ENCODE results near the gene OLFM2. TPM values are rescaled to one million over a fixed set of nuclear protein-coding genes. Genes with fewer than 3 reads are reported as not detected.

OLFM2 gene
- total and polyA plus RNA-seq, 2 of the 4 experiments (the other 2 are of a cell fraction) = 2.7 to 5.1 TPM

DNA sequence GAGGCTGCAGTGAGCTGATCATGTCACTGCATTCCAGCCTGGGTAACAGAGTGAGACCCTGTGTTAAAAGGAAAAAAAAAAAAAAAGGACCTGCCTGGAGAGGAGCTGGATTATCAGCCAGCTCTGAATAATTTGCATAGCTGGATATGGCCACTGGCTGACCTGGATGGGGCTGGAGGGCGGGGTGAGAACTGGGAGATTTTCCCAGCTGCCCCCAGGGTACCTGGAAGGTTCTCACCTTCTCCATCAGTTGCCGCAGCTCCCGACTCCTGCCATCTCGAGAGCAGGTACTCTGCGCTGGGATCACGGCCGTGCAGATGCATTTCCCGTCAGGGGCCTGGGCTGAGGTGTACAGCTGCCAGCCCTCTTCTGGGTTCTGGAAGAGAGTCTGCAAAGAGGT lies 75.9 kb downstream of the OLFM2 start:
- TF ChIP-seq RCOR1 (IDR thresholded peaks at IDR 0.05; ENCODE audit: insufficient replicate concordance, low read length) (no peak), BHLHE40 (IDR thresholded peaks at IDR 0.05; ENCODE audit: low read depth, low read length) (no peak), RFX5 (IDR thresholded peaks at IDR 0.05; ENCODE audit: low read depth, low read length) (no peak), FOS (IDR thresholded peaks at IDR 0.05; ENCODE audit: low read depth, low read length) (no peak)
- H2BK20ac ChIP-seq (ENCODE audit: low read depth, low read length) = no peak overlapping the region

More for the DNA sequence above, 75.9 kb downstream of the OLFM2 start:
- 0 out of 2 replicates have a peak, but pooled peaks cover 3% of the 10 kb centered on the region for H3K9me1 ChIP-seq (ENCODE audit: insufficient read depth, low read length)
- H2BK15ac ChIP-seq (ENCODE audit: low read depth, low read length) = no peak overlapping the region
- H3K4me3 ChIP-seq (ENCODE audit: insufficient read depth, low read depth, low read length) = no peak overlapping the region
- no peak overlapping the region for H2AK5ac ChIP-seq (ENCODE audit: low read depth, low read length)
- no peak overlapping the region for H3K4me2 ChIP-seq (ENCODE audit: low read depth, low read length)
- H4K20me1 ChIP-seq (ENCODE audit: insufficient read depth, low read length) = no peaks in the 10 kb centered on the region
- POLR2A ChIA-PET (ENCODE audit: unreplicated experiment) = no interaction called here
- no peak overlapping the region for H3K18ac ChIP-seq (ENCODE audit: low read depth, low read length)
- no peak overlapping the region for H3K14ac ChIP-seq (replicated peaks; ENCODE audit: low read depth, low read length)
- CTCF ChIA-PET = no interaction called here
- no CpG with 5 or more reads among the region's 8 CpGs for WGBS, 2 experiments (ENCODE audit: extremely low coverage in 2 of 2, insufficient read length in 1 of 2)
- no TSS peak for BruUV-seq (replicated peaks)
- no peak overlapping the region for H4K5ac ChIP-seq (ENCODE audit: low read depth, low read length)
- H3K4me1 ChIP-seq (ENCODE audit: control insufficient read depth, insufficient read depth, low read length) = no peaks in the 10 kb centered on the region
- peaks cover 5% of the 10 kb centered on the region; the same call in 1 of the 2 replicates for H3K36me3 ChIP-seq (ENCODE audit: control insufficient read depth, insufficient read depth, low read length)
- dilution Hi-C loops (cut with HindIII; ENCODE audit: low sequenced_read_pairs, unreplicated experiment) (no loop called here), in situ Hi-C loops (cut with MboI; ENCODE audit: low sequenced_read_pairs) (no loop called here), intact Hi-C loops (cut with micrococcal nuclease) (no loop called here)
- no peak overlapping the region for H4K8ac ChIP-seq (ENCODE audit: low read depth in 2 of 2, low read length in 2 of 2)
- no peaks in the 10 kb centered on the region for H3K27me3 ChIP-seq (ENCODE audit: control insufficient read depth, insufficient read depth, low read length)
- no peaks in the 10 kb centered on the region for H3K9me3 ChIP-seq (ENCODE audit: control insufficient read depth, insufficient read depth, low read length)
- no peak overlapping the region for H2AK9ac ChIP-seq (replicated peaks; ENCODE audit: low read depth, low read length, poor library complexity)
- no peak overlapping the region for H4K91ac ChIP-seq (ENCODE audit: insufficient read depth, low read depth, low read length)
- DNase-seq = no peak
- no peak overlapping the region for H3K56ac ChIP-seq (ENCODE audit: extremely low read depth, insufficient read depth, low read length)
- no peak overlapping the region for H3K23ac ChIP-seq (ENCODE audit: low read depth, low read length)
- no peak for ATAC-seq (ENCODE audit: low read depth)
- H3K9ac ChIP-seq (ENCODE audit: low read depth, low read length) = no peak overlapping the region
- no peak overlapping the region for H3K27ac ChIP-seq (ENCODE audit: insufficient read depth, low read length)
- no peak overlapping the region for H3K4ac ChIP-seq (ENCODE audit: low read depth, low read length)
- no peak overlapping the region for H2BK120ac ChIP-seq (ENCODE audit: low read depth, low read length)
- H3K79me1 ChIP-seq (ENCODE audit: low read depth in 1 of 2, low read length in 2 of 2) = no peaks in the 10 kb centered on the region
- no peak overlapping the region for H2AFZ ChIP-seq (replicated peaks; ENCODE audit: low read length, poor library complexity)
- no peak overlapping the region for H2BK5ac ChIP-seq (ENCODE audit: low read depth, low read length, poor library complexity, severe bottlenecking)
